IPS-15b (cell line): ENCODE results near the gene ZNF92.
"Not testable (repeated sequence)": the region's sequence is repeated elsewhere in the genome, so short reads cannot be mapped to it uniquely, and the experiment has no call there.

Source experiments
- H3K27me3 ChIP-seq: one replicate; pipeline ENCODE4 v1.6.1; 2013; ENCODE audit warnings: low read length; ENCODE audit not compliant: control insufficient read depth, insufficient read depth
- H3K36me3 ChIP-seq: one replicate; pipeline ENCODE4 v1.6.1; 2013; ENCODE audit warnings: low read length; ENCODE audit not compliant: control insufficient read depth, insufficient read depth
- H3K4me1 ChIP-seq: one replicate; pipeline ENCODE4 v1.6.1; 2013; ENCODE audit warnings: mild to moderate bottlenecking, low read length; ENCODE audit not compliant: control insufficient read depth, insufficient read depth
- H3K4me3 ChIP-seq: one replicate; pipeline ENCODE4 v1.5.1; 2013; ENCODE audit warnings: low read depth, low read length
- H3K9ac ChIP-seq: one replicate; pipeline ENCODE4 v1.6.1; 2013; ENCODE audit warnings: low read depth, mild to moderate bottlenecking, low read length
- H3K9me3 ChIP-seq: one replicate; pipeline ENCODE4 v1.6.1; 2013; ENCODE audit warnings: mild to moderate bottlenecking, low read length; ENCODE audit not compliant: control insufficient read depth, insufficient read depth

ZNF92 gene

GRCh38 chr7:65382452-65382851, 8.8 kb downstream of the ZNF92 start:
- Histone ChIP-seq H3K27me3 (no peaks in the 10 kb centered on the region), H3K9me3 (no peaks in the 10 kb centered on the region), H3K36me3 (no peaks in the 10 kb centered on the region), H3K4me1 (peaks cover 15% of the 10 kb centered on the region), H3K9ac (no peak overlapping the region), H3K4me3 (no peak overlapping the region)

DNA sequence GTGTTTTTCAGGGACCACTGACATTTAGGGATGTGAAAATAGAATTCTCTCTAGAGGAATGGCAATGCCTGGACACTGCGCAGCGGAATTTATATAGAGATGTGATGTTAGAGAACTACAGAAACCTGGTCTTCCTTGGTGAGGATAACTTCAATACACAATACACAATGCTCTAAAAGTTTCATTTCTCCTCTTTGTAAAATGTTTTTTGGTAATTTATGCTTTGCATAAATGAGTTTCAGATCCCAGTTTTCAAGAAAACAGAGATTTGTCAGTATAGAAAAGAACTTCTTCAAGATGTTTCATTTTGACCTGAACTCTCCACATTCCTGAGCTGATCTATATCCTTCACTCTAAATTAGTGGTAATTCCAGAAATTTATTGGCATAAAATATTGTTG, 14.2 kb downstream of the ZNF92 start:
- Histone ChIP-seq H3K4me1 (no peaks in the 10 kb centered on the region), H3K4me3 (no peak overlapping the region), H3K36me3 (peaks cover 4% of the 10 kb centered on the region), H3K9me3 (no peaks in the 10 kb centered on the region), H3K9ac (no peak overlapping the region), H3K27me3 (no peaks in the 10 kb centered on the region)

DNA sequence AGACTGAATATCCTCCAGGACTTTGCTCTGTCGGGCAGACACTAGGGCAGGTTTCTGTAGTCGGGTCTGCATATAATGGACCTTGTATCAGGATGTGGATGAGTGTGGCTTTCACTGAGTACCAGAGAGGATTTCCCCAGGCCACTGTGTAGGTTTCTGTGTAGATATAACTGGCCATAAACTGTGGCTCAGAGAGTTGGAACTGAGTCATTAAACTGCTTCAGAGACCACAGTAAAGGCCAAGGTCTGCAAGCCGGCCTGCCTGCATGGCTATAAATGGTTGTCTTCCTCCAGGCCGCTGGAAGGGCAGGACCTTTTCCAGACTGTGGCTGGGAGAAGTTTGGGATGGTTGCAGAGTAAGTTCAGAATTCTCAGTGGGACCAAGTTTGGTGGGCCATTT, 16.9 kb downstream of the ZNF92 start:
- no peak overlapping the region for H3K4me3 ChIP-seq

DNA sequence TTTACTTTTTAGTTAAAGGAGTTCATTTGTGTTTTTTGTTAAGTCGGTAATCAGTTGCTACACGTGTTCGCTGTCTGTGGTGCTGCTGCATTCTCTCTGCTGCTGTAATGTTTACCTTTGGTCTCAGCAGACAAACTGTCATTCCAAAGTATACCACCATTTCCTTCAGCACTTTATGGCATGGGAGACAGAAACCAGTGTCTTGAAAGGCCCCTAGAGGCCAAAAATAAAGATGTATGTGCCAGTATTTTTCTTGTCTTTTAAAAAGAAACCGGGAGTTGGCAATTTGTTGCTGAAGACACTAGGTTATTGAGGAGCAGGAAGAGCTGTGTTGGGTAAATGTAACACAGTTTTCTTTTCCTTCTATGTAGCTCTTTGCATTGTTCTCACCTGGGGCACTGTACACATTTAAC, 24.1 kb downstream of the ZNF92 start:
- Histone ChIP-seq H3K9me3 (no peaks in the 10 kb centered on the region), H3K9ac (no peak overlapping the region), H3K4me1 (no peaks in the 10 kb centered on the region), H3K36me3 (peaks cover 8% of the 10 kb centered on the region), H3K27me3 (no peaks in the 10 kb centered on the region), H3K4me3 (no peak overlapping the region)

More for the DNA sequence above, 16.9 kb downstream of the ZNF92 start:
- Histone ChIP-seq H3K9ac (no peak overlapping the region), H3K9me3 (no peaks in the 10 kb centered on the region), H3K36me3 (peaks cover 4% of the 10 kb centered on the region), H3K27me3 (no peaks in the 10 kb centered on the region), H3K4me1 (no peaks in the 10 kb centered on the region)

- not testable (repeated sequence) for H3K4me3 ChIP-seq, H3K4me1 ChIP-seq, H3K36me3 ChIP-seq, H3K27me3 ChIP-seq, H3K9ac ChIP-seq, H3K9me3 ChIP-seq
These were observed 25.0 kb downstream of the ZNF92 start for GRCh38 chr7:65398671-65399070.

GRCh38 chr7:65399101-65399500, 25.4 kb downstream of the ZNF92 start:
- H3K4me3 ChIP-seq, H3K27me3 ChIP-seq, H3K4me1 ChIP-seq, H3K36me3 ChIP-seq, H3K9me3 ChIP-seq, H3K9ac ChIP-seq: not testable (repeated sequence)

DNA sequence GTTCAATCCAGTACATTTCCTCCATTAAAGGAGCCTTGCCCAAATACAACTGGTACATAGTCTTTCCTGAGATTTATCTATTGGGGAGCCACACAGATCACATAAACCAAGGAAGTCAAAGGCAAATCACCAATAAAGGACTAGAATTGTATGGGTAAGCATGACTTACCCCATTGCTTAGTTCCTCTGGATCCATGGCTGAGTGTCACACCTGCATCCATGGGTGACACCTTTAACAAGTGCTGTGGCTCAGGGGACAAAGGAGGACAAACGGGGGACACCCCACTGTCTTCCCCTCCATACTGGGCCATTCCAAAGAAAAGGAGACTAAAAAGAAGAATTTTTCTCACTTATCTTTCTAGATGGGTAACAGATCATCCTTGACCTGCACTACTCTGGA, 30.4 kb downstream of the ZNF92 start:
- H3K9me3 ChIP-seq: peaks cover 8% of the 10 kb centered on the region
- H3K4me3 ChIP-seq: no peak overlapping the region
- no peaks in the 10 kb centered on the region for H3K4me1 ChIP-seq
- H3K27me3 ChIP-seq: no peaks in the 10 kb centered on the region
- H3K36me3 ChIP-seq: peaks cover 7% of the 10 kb centered on the region
- no peak overlapping the region for H3K9ac ChIP-seq

GRCh38 chr7:65406706-65407105, 33.1 kb downstream of the ZNF92 start:
- H3K27me3 ChIP-seq, H3K36me3 ChIP-seq, H3K4me1 ChIP-seq, H3K9me3 ChIP-seq, H3K9ac ChIP-seq, H3K4me3 ChIP-seq: not testable (repeated sequence)

GRCh38 chr7:65409363-65409762, 35.7 kb downstream of the ZNF92 start:
- Histone ChIP-seq H3K4me3 (no peak overlapping the region), H3K9ac (no peak overlapping the region), H3K9me3 (peaks cover 8% of the 10 kb centered on the region), H3K27me3 (no peaks in the 10 kb centered on the region), H3K36me3 (no peaks in the 10 kb centered on the region), H3K4me1 (no peaks in the 10 kb centered on the region)

GRCh38 chr7:65411249-65411648, 37.6 kb downstream of the ZNF92 start:
- Histone ChIP-seq H3K9ac (no peak overlapping the region), H3K9me3 (peaks cover 8% of the 10 kb centered on the region), H3K4me3 (no peak overlapping the region), H3K27me3 (no peaks in the 10 kb centered on the region), H3K4me1 (no peaks in the 10 kb centered on the region), H3K36me3 (no peaks in the 10 kb centered on the region)

GRCh38 chr7:65422670-65423069, 49.0 kb downstream of the ZNF92 start:
- Histone ChIP-seq H3K9me3 (peaks cover 8% of the 10 kb centered on the region), H3K36me3 (no peaks in the 10 kb centered on the region), H3K4me3 (no peak overlapping the region), H3K4me1 (no peaks in the 10 kb centered on the region), H3K27me3 (no peaks in the 10 kb centered on the region), H3K9ac (no peak overlapping the region)

GRCh38 chr7:65423286-65423685, 49.6 kb downstream of the ZNF92 start:
- not testable (repeated sequence) for H3K9me3 ChIP-seq, H3K4me3 ChIP-seq, H3K9ac ChIP-seq, H3K27me3 ChIP-seq, H3K36me3 ChIP-seq, H3K4me1 ChIP-seq
